ENCODE data around the gene RTP3.

RTP3 gene

GRCh38 chr3:46469680-46470357 lies 28.0 kb upstream of the RTP3 start:
- no peak for DNase-seq (ENCODE audit: low spot score)

GRCh38 chr3:46470831-46471230 lies 26.9 kb upstream of the RTP3 start:
- no peak for DNase-seq (ENCODE audit: low spot score)

GRCh38 chr3:46471371-46471914 lies 26.3 kb upstream of the RTP3 start:
- no peak for DNase-seq (ENCODE audit: low spot score)

GRCh38 chr3:46472736-46473135 lies 25.0 kb upstream of the RTP3 start:
- no peak for DNase-seq (ENCODE audit: low spot score)

- no peak for DNase-seq (ENCODE audit: low spot score)
These were observed 20.6 kb upstream of the RTP3 start for GRCh38 chr3:46477145-46477544.

- no peak for DNase-seq (ENCODE audit: low spot score)
These were observed 20.0 kb upstream of the RTP3 start for GRCh38 chr3:46477756-46478155.

GRCh38 chr3:46478341-46478740 lies 19.4 kb upstream of the RTP3 start:
- no peak for DNase-seq (ENCODE audit: low spot score)

- no peak for DNase-seq (ENCODE audit: low spot score)
These were observed 18.8 kb upstream of the RTP3 start for GRCh38 chr3:46479021-46479420.

- no peak for DNase-seq (ENCODE audit: low spot score)
These were observed 18.1 kb upstream of the RTP3 start for GRCh38 chr3:46479696-46480095.

- DNase-seq (ENCODE audit: low spot score) = no peak
These were observed 17.1 kb upstream of the RTP3 start for GRCh38 chr3:46480491-46481195.

GRCh38 chr3:46481636-46482035 lies 16.1 kb upstream of the RTP3 start:
- DNase-seq (ENCODE audit: low spot score) = no peak

- DNase-seq (ENCODE audit: low spot score) = no peak
These were observed 15.0 kb upstream of the RTP3 start for GRCh38 chr3:46482632-46483350.

GRCh38 chr3:46483825-46484224 lies 14.0 kb upstream of the RTP3 start:
- no peak for DNase-seq (ENCODE audit: low spot score)

GRCh38 chr3:46484388-46484787 lies 13.4 kb upstream of the RTP3 start:
- no peak for DNase-seq (ENCODE audit: low spot score)

- peak; percentile 52 for DNase-seq (ENCODE audit: low spot score)
These were observed 12.6 kb upstream of the RTP3 start for GRCh38 chr3:46484911-46485778.

- DNase-seq (ENCODE audit: low spot score) = no peak
These were observed 12.0 kb upstream of the RTP3 start for GRCh38 chr3:46485779-46486175.

GRCh38 chr3:46488735-46489361 lies 8.9 kb upstream of the RTP3 start:
- peak; percentile 92 for DNase-seq (ENCODE audit: low spot score)

GRCh38 chr3:46489381-46489780 lies 8.4 kb upstream of the RTP3 start:
- no peak for DNase-seq (ENCODE audit: low spot score)

GRCh38 chr3:46489875-46490274 lies 7.9 kb upstream of the RTP3 start:
- no peak for DNase-seq (ENCODE audit: low spot score)

GRCh38 chr3:46490338-46491084 lies 7.3 kb upstream of the RTP3 start:
- no peak for DNase-seq (ENCODE audit: low spot score)

Data from cerebellar cortex (tissue), 1 donor.